ENCODE measurements around the gene ARHGEF7.

Gene ARHGEF7

GRCh38 chr13:111183087-111183645, 68.1 kb downstream of the ARHGEF7 start:
- Histone ChIP-seq H2BK120ac (ENCODE audit: insufficient read depth, low read length, poor library complexity) (no peak overlapping the region), H3K4me2 (ENCODE audit: low read length) (no peak overlapping the region), H3K18ac (ENCODE audit: low read length) (no peak overlapping the region), H4K91ac (ENCODE audit: low read depth, low read length) (no peak overlapping the region), H3K27ac (ENCODE audit: low read depth, low read length) (no peak overlapping the region), H4K12ac (ENCODE audit: low read depth, low read length) (no peak overlapping the region), H2AFZ (ENCODE audit: insufficient read depth, low read length, poor library complexity) (no peak overlapping the region), H3K4me3 (ENCODE audit: low read depth, low read length) (no peak overlapping the region), H3K23ac (ENCODE audit: low read length) (no peak overlapping the region), H2BK5ac (ENCODE audit: low read depth, low read length, poor library complexity) (no peak overlapping the region), H3K79me1 (ENCODE audit: low read length) (no peaks in the 10 kb centered on the region), H3K27me3 (ENCODE audit: insufficient read depth, low read length) (no peaks in the 10 kb centered on the region), H3K14ac (ENCODE audit: low read length) (no peak overlapping the region), H2BK12ac (ENCODE audit: low read length) (no peak overlapping the region), H3K4ac (ENCODE audit: low read depth, low read length) (peak overlapping the region; percentile 23), H3K36me3 (ENCODE audit: control insufficient read depth in 1 of 2, insufficient read depth in 2 of 2, low read length in 2 of 2) (peaks cover 0 to 2% of the 10 kb centered on the region in 2 experiments), H3K4me1 (ENCODE audit: control insufficient read depth in 1 of 2, insufficient read depth in 2 of 2, low read length in 2 of 2) (peaks cover 7 to 10% of the 10 kb centered on the region in 2 experiments), H3K9ac (ENCODE audit: low read length) (no peak overlapping the region), H3K9me3 (ENCODE audit: insufficient read depth, low read depth, low read length) (no peaks in the 10 kb centered on the region), H3K79me2 (ENCODE audit: control insufficient read depth, insufficient read depth, low read length, poor library complexity) (peaks cover 2% of the 10 kb centered on the region), H2AK5ac (ENCODE audit: low read length) (no peak overlapping the region), H4K8ac (ENCODE audit: low read depth, low read length) (no peak overlapping the region)
- DNase-seq = no peak
- no CpG with 5 or more reads among the region's 6 CpGs for WGBS (ENCODE audit: extremely low coverage, insufficient coverage, insufficient read length)

GRCh38 chr13:111183959-111184358, 68.8 kb downstream of the ARHGEF7 start:
- Histone ChIP-seq H3K4ac (ENCODE audit: low read depth, low read length) (no peak overlapping the region), H4K8ac (ENCODE audit: low read depth, low read length) (no peak overlapping the region), H2BK5ac (ENCODE audit: low read depth, low read length, poor library complexity) (no peak overlapping the region), H2BK120ac (ENCODE audit: insufficient read depth, low read length, poor library complexity) (no peak overlapping the region), H3K27ac (ENCODE audit: low read depth, low read length) (no peak overlapping the region), H2AK5ac (ENCODE audit: low read length) (no peak overlapping the region), H3K4me1 (ENCODE audit: control insufficient read depth in 1 of 2, insufficient read depth in 2 of 2, low read length in 2 of 2) (peaks cover 10% of the 10 kb centered on the region in 2 experiments), H3K79me2 (ENCODE audit: control insufficient read depth, insufficient read depth, low read length, poor library complexity) (no peaks in the 10 kb centered on the region), H3K18ac (ENCODE audit: low read length) (no peak overlapping the region), H3K4me3 (ENCODE audit: low read depth, low read length) (no peak overlapping the region), H3K14ac (ENCODE audit: low read length) (no peak overlapping the region), H3K9ac (ENCODE audit: low read length) (no peak overlapping the region), H2AFZ (ENCODE audit: insufficient read depth, low read length, poor library complexity) (no peak overlapping the region), H3K79me1 (ENCODE audit: low read length) (no peaks in the 10 kb centered on the region), H3K4me2 (ENCODE audit: low read length) (no peak overlapping the region), H3K27me3 (ENCODE audit: insufficient read depth, low read length) (no peaks in the 10 kb centered on the region), H4K91ac (ENCODE audit: low read depth, low read length) (no peak overlapping the region), H3K9me3 (ENCODE audit: insufficient read depth, low read depth, low read length) (no peaks in the 10 kb centered on the region), H3K23ac (ENCODE audit: low read length) (no peak overlapping the region), H3K36me3 (ENCODE audit: control insufficient read depth in 1 of 2, insufficient read depth in 2 of 2, low read length in 2 of 2) (no peaks in the 10 kb centered on the region), H4K12ac (ENCODE audit: low read depth, low read length) (no peak overlapping the region), H2BK12ac (ENCODE audit: low read length) (no peak overlapping the region)
- no CpG with 5 or more reads among the region's 10 CpGs for WGBS (ENCODE audit: extremely low coverage, insufficient coverage, insufficient read length)
- no peak for DNase-seq

- H4K8ac ChIP-seq (ENCODE audit: low read depth, low read length) = no peak overlapping the region
- no peak overlapping the region for H3K9ac ChIP-seq (ENCODE audit: low read length)
- peaks cover 11% of the 10 kb centered on the region in 2 experiments for H3K4me1 ChIP-seq (ENCODE audit: control insufficient read depth in 1 of 2, insufficient read depth in 2 of 2, low read length in 2 of 2)
- peaks cover 0 to under 1% of the 10 kb centered on the region in 2 experiments for H3K36me3 ChIP-seq (ENCODE audit: control insufficient read depth in 1 of 2, insufficient read depth in 2 of 2, low read length in 2 of 2)
- H3K4me2 ChIP-seq (ENCODE audit: low read length) = no peak overlapping the region
- peak overlapping the region; percentile 46 for H3K4ac ChIP-seq (ENCODE audit: low read depth, low read length)
- no peak overlapping the region for H3K4me3 ChIP-seq (ENCODE audit: low read depth, low read length)
- H2AK5ac ChIP-seq (ENCODE audit: low read length) = no peak overlapping the region
- no peaks in the 10 kb centered on the region for H3K9me3 ChIP-seq (ENCODE audit: insufficient read depth, low read depth, low read length)
- no peak overlapping the region for H4K91ac ChIP-seq (ENCODE audit: low read depth, low read length)
- no peak overlapping the region for H2BK120ac ChIP-seq (ENCODE audit: insufficient read depth, low read length, poor library complexity)
- H3K27ac ChIP-seq (ENCODE audit: low read depth, low read length) = no peak overlapping the region
- DNase-seq = no peak
- H3K23ac ChIP-seq (ENCODE audit: low read length) = no peak overlapping the region
- no peak overlapping the region for H4K12ac ChIP-seq (ENCODE audit: low read depth, low read length)
- no peaks in the 10 kb centered on the region for H3K79me1 ChIP-seq (ENCODE audit: low read length)
- no peak overlapping the region for H2AFZ ChIP-seq (ENCODE audit: insufficient read depth, low read length, poor library complexity)
- H2BK5ac ChIP-seq (ENCODE audit: low read depth, low read length, poor library complexity) = no peak overlapping the region
- no peak overlapping the region for H3K14ac ChIP-seq (ENCODE audit: low read length)
- no peak overlapping the region for H3K18ac ChIP-seq (ENCODE audit: low read length)
- no peaks in the 10 kb centered on the region for H3K27me3 ChIP-seq (ENCODE audit: insufficient read depth, low read length)
- no peak overlapping the region for H2BK12ac ChIP-seq (ENCODE audit: low read length)
- WGBS (ENCODE audit: extremely low coverage, insufficient coverage, insufficient read length) = no CpG with 5 or more reads among the region's 18 CpGs
- H3K79me2 ChIP-seq (ENCODE audit: control insufficient read depth, insufficient read depth, low read length, poor library complexity) = no peaks in the 10 kb centered on the region
Observed at GRCh38 chr13:111184458-111185401, 69.6 kb downstream of the ARHGEF7 start.

GRCh38 chr13:111186305-111186935, 71.3 kb downstream of the ARHGEF7 start:
- WGBS (ENCODE audit: extremely low coverage, insufficient coverage, insufficient read length) = no CpG with 5 or more reads among the region's 10 CpGs
- H4K12ac ChIP-seq (ENCODE audit: low read depth, low read length) = no peak overlapping the region
- no peak overlapping the region for H2BK12ac ChIP-seq (ENCODE audit: low read length)
- H3K4ac ChIP-seq (ENCODE audit: low read depth, low read length) = no peak overlapping the region
- H3K27ac ChIP-seq (ENCODE audit: low read depth, low read length) = no peak overlapping the region
- H2BK120ac ChIP-seq (ENCODE audit: insufficient read depth, low read length, poor library complexity) = no peak overlapping the region
- H3K36me3 ChIP-seq (ENCODE audit: control insufficient read depth in 1 of 2, insufficient read depth in 2 of 2, low read length in 2 of 2) = peaks cover 0 to 3% of the 10 kb centered on the region in 2 experiments
- H3K23ac ChIP-seq (ENCODE audit: low read length) = no peak overlapping the region
- no peak overlapping the region for H4K8ac ChIP-seq (ENCODE audit: low read depth, low read length)
- no peak overlapping the region for H4K91ac ChIP-seq (ENCODE audit: low read depth, low read length)
- DNase-seq = no peak
- no peak overlapping the region for H3K4me3 ChIP-seq (ENCODE audit: low read depth, low read length)
- H2AK5ac ChIP-seq (ENCODE audit: low read length) = no peak overlapping the region
- H3K79me1 ChIP-seq (ENCODE audit: low read length) = no peaks in the 10 kb centered on the region
- peaks cover 11 to 16% of the 10 kb centered on the region in 2 experiments for H3K4me1 ChIP-seq (ENCODE audit: control insufficient read depth in 1 of 2, insufficient read depth in 2 of 2, low read length in 2 of 2)
- H3K9me3 ChIP-seq (ENCODE audit: insufficient read depth, low read depth, low read length) = no peaks in the 10 kb centered on the region
- H2BK5ac ChIP-seq (ENCODE audit: low read depth, low read length, poor library complexity) = no peak overlapping the region
- H2AFZ ChIP-seq (ENCODE audit: insufficient read depth, low read length, poor library complexity) = peak overlapping the region; percentile 0
- H3K9ac ChIP-seq (ENCODE audit: low read length) = no peak overlapping the region
- no peak overlapping the region for H3K14ac ChIP-seq (ENCODE audit: low read length)
- no peaks in the 10 kb centered on the region for H3K79me2 ChIP-seq (ENCODE audit: control insufficient read depth, insufficient read depth, low read length, poor library complexity)
- H3K27me3 ChIP-seq (ENCODE audit: insufficient read depth, low read length) = no peaks in the 10 kb centered on the region
- H3K18ac ChIP-seq (ENCODE audit: low read length) = no peak overlapping the region
- no peak overlapping the region for H3K4me2 ChIP-seq (ENCODE audit: low read length)

Data from trophoblast cell (in vitro differentiated cells and primary cell).